ENCODE measurements around the gene MGMT.

GRCh38 chr10:129542589-129542988 lies 75.5 kb downstream of the MGMT start:
- TF ChIP-seq CTCF (IDR thresholded peaks at IDR 0.05), result no peak
- no peak for TF ChIP-seq POLR2A (IDR thresholded peaks at IDR 0.05)
